ENCODE results near the gene SOCS6.
A peak's percentile ranks its signal among the peaks of the same experiment; 100 is the strongest.
"Not testable (repeated sequence)": the region's sequence is repeated elsewhere in the genome, so short reads cannot be mapped to it uniquely, and the experiment has no call there.

Gene SOCS6

GRCh38 chr18:70362258-70362657, 73.4 kb downstream of the SOCS6 start:
- no peak for DNase-seq (ENCODE audit: low read depth)

DNA sequence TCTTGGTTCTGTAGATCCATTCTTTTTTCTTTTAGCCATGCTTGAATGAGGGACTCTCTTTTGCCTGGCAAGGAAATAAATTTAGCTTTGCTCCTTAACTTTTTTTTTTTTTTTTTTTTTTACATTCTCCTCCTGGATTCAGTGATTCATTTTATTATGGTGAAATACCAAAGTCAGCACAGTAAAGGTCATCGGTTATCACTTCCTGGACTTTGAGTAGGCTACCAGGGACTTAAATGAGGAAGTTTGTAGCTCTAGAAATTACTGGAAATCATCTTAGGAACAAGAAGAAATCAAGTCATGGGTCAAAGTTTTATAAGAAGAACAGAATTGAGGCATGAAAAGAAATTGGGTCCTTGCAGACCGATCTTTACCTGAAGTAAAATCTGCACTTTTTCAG, 75.0 kb downstream of the SOCS6 start:
- peak; percentile 61 for DNase-seq (ENCODE audit: low read depth)

DNA sequence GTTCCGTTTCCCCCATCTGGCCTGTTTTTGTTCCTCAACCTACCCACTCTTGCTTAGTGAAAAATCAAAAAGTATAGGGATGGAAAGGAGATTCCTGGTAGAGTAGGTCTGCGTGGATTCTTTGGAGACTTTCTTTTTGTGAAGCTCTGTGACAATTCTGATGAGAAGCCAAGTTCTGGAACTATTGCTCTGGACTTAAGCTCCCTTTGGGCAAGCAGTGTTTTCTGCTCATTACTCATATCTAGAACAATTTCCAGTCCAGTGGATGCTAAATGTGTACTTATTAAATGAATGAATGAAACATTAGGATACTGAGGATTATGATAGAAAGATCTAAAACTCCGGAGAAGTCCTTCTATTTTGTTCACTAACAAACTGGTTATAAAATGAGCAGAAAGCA, 76.5 kb downstream of the SOCS6 start:
- DNase-seq (ENCODE audit: low read depth) = peak; percentile 30

DNA sequence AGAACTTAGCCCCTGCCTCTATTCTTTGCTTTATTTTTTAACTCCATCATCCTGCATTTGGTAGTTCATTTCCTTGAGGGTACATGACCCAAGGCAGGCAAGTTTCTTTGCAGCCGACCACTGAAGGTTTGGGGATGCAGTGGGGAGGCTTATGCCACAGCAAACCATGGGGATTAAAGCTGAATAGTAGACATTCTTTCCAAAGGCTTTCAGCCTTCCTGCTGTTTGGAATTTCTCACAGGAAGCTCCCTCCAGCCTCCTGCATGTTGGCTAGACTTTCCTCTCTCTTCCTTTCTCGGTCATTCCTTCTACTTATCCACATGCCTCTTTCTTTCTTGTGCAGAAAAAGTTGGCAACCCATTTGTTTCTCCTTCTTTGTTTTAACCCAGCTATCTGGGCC, 77.3 kb downstream of the SOCS6 start:
- DNase-seq (ENCODE audit: low read depth) = no peak

- no peak for DNase-seq (ENCODE audit: low read depth)
These were observed 77.8 kb downstream of the SOCS6 start for GRCh38 chr18:70366670-70367069.

DNA sequence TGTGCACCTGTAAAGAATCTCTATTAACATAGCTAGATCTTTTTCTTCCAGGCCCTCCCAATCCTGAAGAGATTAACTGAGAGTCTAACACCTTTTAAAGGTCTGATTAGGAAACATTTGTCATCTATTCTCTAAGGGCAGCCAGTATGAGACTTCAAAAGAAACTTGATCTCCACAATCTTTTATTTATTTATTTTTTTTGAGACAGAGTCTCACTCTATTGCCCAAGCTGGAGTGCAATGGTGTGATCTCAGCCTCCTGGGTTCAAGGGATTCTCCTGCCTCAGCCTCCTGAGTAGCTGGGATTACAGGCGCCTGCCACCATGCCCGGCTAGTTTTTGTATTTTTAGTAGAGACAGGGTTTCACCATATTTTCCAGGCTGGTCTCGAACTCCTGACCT, 78.5 kb downstream of the SOCS6 start:
- DNase-seq (ENCODE audit: low read depth) = not testable (repeated sequence)

DNA sequence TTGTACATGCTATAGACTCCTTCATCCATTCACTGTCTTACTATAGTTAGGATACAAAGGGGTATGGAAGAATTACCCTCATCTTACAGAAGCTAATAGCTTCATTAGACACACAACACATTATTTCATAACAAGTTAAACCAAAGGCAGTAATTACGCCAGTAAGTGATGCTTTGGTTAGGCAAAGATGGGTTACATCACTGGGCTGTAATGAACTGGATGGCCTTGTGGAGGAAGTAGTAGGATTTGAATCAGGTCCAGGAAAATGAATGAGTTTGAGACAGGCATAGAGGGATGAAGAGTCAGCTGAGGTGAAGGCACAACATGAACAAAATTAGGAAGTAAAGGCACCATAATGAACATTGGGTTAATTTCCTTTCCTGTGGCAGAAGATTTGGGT, 80.1 kb downstream of the SOCS6 start:
- peak; percentile 64 for DNase-seq (ENCODE audit: low read depth)

DNA sequence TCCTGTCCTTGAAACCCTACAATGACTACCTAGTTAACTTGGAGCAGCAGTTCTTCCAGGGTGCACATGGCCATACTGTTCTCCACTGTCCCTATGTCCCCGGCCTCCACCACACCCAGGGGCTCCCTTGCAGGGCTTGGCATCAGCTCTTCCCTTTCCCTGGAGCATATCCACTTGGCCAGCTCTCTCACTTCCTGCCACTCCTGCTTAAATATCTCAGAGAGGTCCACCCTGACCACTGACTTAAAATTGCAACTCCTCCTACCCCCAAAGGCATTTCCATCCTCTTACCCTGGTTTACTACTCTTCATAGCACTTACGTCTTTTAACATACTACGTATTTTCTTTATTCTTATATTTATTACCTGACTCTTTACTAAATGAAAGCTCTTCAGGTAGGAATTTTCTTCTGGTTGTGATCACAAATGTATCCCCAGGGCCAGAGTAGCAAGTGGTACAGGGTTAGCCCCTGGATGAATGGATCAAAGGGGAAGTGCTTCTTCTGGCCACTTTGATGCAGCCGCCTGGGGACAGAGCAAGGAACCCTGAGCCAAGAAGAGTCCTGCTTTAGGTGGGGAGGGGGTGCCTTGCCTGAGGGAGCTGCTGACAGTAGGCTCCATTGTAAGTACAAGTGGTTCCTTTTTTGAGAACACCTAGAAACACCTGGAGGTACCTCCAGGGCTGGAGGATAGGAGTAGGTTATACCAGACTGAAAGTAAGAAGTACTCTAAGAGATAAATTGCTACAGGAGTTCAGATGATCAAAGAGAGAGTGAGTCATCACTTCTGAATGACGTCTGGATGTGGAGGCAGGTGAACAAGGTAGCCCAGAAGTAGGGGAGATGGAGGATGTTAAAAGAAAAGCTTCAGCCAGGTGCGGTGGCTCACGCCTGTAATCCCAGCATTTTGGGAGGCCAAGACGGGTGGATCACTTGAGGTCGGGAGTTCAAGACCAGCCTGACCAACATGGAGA, 82.2 kb downstream of the SOCS6 start:
- DNase-seq (ENCODE audit: low read depth) = no peak

DNA sequence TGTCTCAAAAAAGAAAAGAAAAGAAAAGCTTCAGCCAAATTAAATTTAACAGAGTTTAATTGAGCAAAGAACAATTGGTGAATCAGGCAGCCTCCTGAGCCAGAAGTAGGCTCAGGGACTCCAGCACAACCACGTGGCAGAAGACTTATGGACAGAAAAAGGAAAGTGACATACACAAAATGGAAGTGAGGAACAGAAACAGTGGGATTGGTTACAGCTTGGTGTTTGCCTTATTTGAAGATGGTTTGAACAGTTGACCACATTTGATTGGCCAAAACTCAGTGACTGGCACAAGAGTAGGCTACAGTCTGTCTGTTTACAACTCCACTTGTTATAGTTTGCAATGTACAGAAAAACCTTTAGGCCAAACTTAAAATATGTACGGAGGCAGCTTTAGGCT, 83.1 kb downstream of the SOCS6 start:
- DNase-seq (ENCODE audit: low read depth) = no peak

DNA sequence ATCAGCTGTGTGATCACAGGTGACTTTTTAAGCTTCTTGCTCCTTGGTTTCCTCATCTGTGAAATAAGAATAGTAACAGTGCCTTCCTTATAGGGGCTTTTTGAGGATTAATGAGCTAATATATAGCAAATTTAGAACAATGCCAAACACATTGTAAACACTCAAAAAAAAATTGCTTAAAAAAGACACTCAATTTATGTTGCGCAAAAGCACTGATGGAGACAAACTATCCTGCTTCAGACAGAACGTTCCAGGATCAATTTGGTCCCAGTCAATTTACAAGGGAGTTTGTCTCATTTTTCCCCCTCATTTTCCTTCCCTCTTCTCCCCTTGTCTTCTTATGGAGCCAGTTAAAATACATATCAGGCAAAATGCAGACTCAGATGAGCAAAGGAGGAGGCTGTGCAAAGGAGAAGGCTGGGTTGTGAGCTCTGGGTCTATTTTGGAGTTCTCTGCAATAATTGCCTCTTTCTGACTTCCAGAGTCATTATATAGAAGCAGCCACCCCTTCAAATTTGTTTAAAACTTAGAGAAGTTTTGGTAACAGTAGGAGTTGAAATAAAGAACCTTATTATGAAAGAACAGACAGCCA, 83.7 kb downstream of the SOCS6 start:
- DNase-seq (ENCODE audit: low read depth) = no peak

DNA sequence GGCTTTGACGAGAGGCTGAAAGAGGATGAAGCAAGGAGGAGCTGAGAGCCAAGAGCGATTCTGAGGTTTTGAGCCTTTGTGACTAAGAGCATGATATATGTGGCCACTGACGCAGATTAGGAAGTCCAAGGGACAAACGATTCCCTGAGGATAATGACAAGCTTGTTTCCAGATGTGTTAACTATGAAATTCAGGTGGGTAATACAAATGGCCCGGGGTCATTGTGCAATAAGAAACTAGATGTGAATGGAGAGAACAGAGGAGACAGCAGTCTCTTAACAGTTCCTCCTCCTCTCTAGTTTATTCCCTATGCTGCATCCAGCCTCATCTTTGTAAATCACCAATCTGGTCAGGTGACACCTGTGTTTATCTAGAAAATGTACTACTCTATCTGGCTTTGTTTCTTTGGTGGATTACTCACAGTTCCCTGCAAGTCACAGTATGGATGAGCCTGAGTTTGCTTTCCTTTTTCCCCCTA, 84.2 kb downstream of the SOCS6 start:
- peak; percentile 86 for DNase-seq (ENCODE audit: low read depth)

DNA sequence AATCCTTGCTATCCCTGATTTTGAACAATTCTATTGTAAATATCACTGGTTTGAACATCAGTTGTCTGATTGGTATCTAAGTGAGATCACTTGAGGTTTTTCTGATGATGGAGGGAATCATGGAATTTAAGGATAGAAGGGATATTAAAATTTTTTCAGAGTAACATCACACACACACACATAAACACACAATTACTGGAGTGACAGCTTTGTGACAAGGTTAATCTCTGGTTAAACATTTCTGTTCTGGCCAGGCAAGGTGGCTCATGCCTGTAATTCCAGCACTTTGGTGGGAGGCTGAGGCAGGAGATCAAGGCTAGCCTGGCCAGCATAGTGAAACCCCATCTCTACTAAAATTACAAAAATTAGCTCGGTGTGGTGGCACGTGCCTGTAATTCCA, 85.3 kb downstream of the SOCS6 start:
- no peak for DNase-seq (ENCODE audit: low read depth)

GRCh38 chr18:70376137-70376913, 87.5 kb downstream of the SOCS6 start:
- no peak for DNase-seq (ENCODE audit: low read depth)

DNA sequence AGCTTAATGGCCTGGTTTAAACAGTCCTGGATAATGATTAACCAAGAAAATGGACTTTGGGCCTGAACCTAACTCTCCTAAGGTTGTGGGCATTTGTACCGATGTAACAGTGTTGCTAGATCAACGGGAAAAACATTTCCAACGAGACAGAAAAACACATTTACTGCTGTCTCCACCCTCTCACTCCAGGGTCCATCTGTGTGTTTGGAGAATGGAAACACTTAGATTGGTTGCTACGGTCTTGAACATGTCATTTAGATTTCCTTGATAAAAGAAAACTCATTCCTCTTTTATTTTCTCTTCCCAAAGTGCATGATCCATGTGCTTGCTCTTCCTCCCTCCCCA, 88.0 kb downstream of the SOCS6 start:
- no peak for DNase-seq (ENCODE audit: low read depth)

- no peak for DNase-seq (ENCODE audit: low read depth)
These were observed 88.5 kb downstream of the SOCS6 start for GRCh38 chr18:70377317-70377799.

DNA sequence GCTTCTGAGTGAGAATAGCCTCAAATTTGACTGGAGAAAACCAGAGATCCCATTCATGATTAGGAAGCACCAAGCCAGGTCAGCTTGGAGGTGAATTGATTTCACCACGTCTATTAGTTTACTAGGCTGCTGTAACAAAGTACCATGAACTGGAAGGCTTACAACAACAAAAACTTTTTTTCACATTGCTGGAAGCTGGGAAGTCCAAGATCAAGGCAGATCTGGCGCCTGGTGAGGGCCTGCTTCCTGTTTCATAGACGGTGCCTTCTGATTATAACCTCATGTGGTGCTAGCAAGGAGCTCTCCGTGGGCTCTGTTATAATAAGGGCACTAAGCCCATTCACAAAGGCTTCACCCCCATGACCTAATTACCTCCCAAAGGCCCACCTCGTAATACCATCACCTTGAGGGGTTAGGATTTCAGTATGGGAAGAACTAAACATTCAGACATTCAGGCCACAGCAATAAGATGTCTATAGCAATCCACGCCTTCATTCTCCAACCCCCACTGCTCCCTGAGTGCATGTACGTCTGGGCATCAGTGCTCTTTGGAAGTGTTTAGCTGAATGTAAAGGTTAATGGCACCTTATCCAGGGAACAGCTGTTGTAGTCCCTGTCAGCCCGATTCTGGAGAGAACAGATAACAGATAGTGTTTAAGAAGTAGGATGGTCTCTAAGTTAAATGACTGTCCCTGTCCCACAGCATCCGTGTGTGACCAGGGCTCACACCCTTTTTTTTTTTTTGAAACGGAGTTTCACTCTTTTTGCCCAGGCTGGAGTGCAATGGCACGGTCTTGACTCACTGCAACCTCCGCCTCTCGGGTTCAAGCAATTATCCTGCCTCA, 89.2 kb downstream of the SOCS6 start:
- no peak for DNase-seq (ENCODE audit: low read depth)
